ENCODE data around the gene BBX.
"Not testable (repeated sequence)": the region's sequence is repeated elsewhere in the genome, so short reads cannot be mapped to it uniquely, and the experiment has no call there.

The BBX gene

GRCh38 chr3:107540857-107541256 is 18.1 kb downstream of the BBX start:
- no peak for DNase-seq

GRCh38 chr3:107542665-107543064 is 19.9 kb downstream of the BBX start:
- DNase-seq: no peak

- DNase-seq: no peak
Measured at GRCh38 chr3:107543666-107544065, 20.9 kb downstream of the BBX start.

- no peak for DNase-seq
Measured at GRCh38 chr3:107545680-107546120, 22.9 kb downstream of the BBX start.

GRCh38 chr3:107548601-107549000 is 25.8 kb downstream of the BBX start:
- no peak for DNase-seq

- no peak for DNase-seq
Measured at GRCh38 chr3:107555359-107555758, 32.6 kb downstream of the BBX start.

GRCh38 chr3:107557743-107558142 is 35.0 kb downstream of the BBX start:
- DNase-seq: no peak

GRCh38 chr3:107560166-107560565 is 37.4 kb downstream of the BBX start:
- DNase-seq: no peak

- no peak for DNase-seq
Measured at GRCh38 chr3:107561980-107562379, 39.2 kb downstream of the BBX start.

- DNase-seq: peak; percentile 10
Measured at GRCh38 chr3:107562969-107563529, 40.3 kb downstream of the BBX start.

- DNase-seq: not testable (repeated sequence)
Measured at GRCh38 chr3:107565244-107565643, 42.5 kb downstream of the BBX start.

GRCh38 chr3:107571089-107571488 is 48.3 kb downstream of the BBX start:
- not testable (repeated sequence) for DNase-seq

- not testable (repeated sequence) for DNase-seq
Measured at GRCh38 chr3:107571492-107571891, 48.7 kb downstream of the BBX start.

GRCh38 chr3:107574650-107575049 is 51.9 kb downstream of the BBX start:
- no peak for DNase-seq

GRCh38 chr3:107578091-107578490 is 55.3 kb downstream of the BBX start:
- no peak for DNase-seq

GRCh38 chr3:107578523-107578922 is 55.8 kb downstream of the BBX start:
- DNase-seq: no peak

- no peak for DNase-seq
Measured at GRCh38 chr3:107579371-107579770, 56.6 kb downstream of the BBX start.

GRCh38 chr3:107581230-107581629 is 58.5 kb downstream of the BBX start:
- no peak for DNase-seq

GRCh38 chr3:107588217-107588616 is 65.5 kb downstream of the BBX start:
- DNase-seq: no peak

- no peak for DNase-seq
Measured at GRCh38 chr3:107589454-107589853, 66.7 kb downstream of the BBX start.

GRCh38 chr3:107590786-107591185 is 68.0 kb downstream of the BBX start:
- DNase-seq: no peak

- DNase-seq: no peak
Measured at GRCh38 chr3:107592073-107592472, 69.3 kb downstream of the BBX start.

- no peak for DNase-seq
Measured at GRCh38 chr3:107594870-107595269, 72.1 kb downstream of the BBX start.

GRCh38 chr3:107596639-107597038 is 73.9 kb downstream of the BBX start:
- no peak for DNase-seq
